GM23338 (cell line): Measurements from ENCODE around the gene SLC16A12. TPM values are rescaled to one million over a fixed set of nuclear protein-coding genes. Genes with fewer than 3 reads are reported as not detected.

Source experiments
- ATAC-seq: fragments of 200-7000 bp; cut with Tn5 transposase; 3 replicates; pipeline ENCODE4 v1.9.1; 2020
- DNase-seq: peaks from one replicate; pipeline ENCODE4 v3.0.0-alpha.2; 2015; ENCODE audit warnings: low spot score
- H2AFZ ChIP-seq: fragments of 200-600 bp; sonication (generic); 2 replicates; pipeline ENCODE4 v1.8.0; 2016; ENCODE audit warnings: antibody characterized with exemption, mild to moderate bottlenecking, moderate library complexity
- H3F3A ChIP-seq: fragments of 200-600 bp; sonication (generic); replicated peaks from 2 replicates; pipeline ENCODE4 v1.8.0; 2017; ENCODE audit warnings: antibody characterized with exemption, mixed run types, low read depth
- H3K27ac ChIP-seq: fragments of 200-600 bp; sonication (generic); 2 replicates; pipeline ENCODE4 v1.6.1; 2016; ENCODE audit warnings: low read depth
- H3K27me3 ChIP-seq: fragments of 200-600 bp; sonication (generic); 2 replicates; pipeline ENCODE4 v1.8.0; 2016; ENCODE audit warnings: mild to moderate bottlenecking, mixed run types, moderate library complexity; ENCODE audit not compliant: insufficient read depth
- H3K36me3 ChIP-seq: fragments of 200-600 bp; sonication (generic); 2 replicates; pipeline ENCODE4 v1.8.0; 2016; ENCODE audit warnings: mild to moderate bottlenecking; ENCODE audit not compliant: insufficient read depth
- H3K4me1 ChIP-seq: fragments of 200-600 bp; sonication (generic); 2 replicates; pipeline ENCODE4 v1.8.0; 2016; ENCODE audit warnings: mild to moderate bottlenecking, moderate library complexity; ENCODE audit not compliant: insufficient read depth
- H3K4me2 ChIP-seq: fragments of 200-600 bp; sonication (generic); 2 replicates; pipeline ENCODE4 v1.7.1; 2017; ENCODE audit warnings: mixed run types
- H3K4me3 ChIP-seq: fragments of 200-600 bp; sonication (generic); 2 replicates; pipeline ENCODE4 v1.6.1; 2016; ENCODE audit warnings: mixed run types
- H3K79me2 ChIP-seq: fragments of 200-600 bp; sonication (generic); replicated peaks from 2 replicates; pipeline ENCODE4 v1.8.0; 2017; ENCODE audit warnings: mild to moderate bottlenecking; ENCODE audit not compliant: insufficient read depth
- H3K9me2 ChIP-seq: fragments of 200-600 bp; sonication (generic); 2 replicates; pipeline ENCODE4 v1.8.0; 2017; ENCODE audit not compliant: insufficient read depth
- H4K20me1 ChIP-seq: fragments of 200-600 bp; sonication (generic); replicated peaks from 2 replicates; pipeline ENCODE4 v1.8.0; 2017; ENCODE audit warnings: mild to moderate bottlenecking; ENCODE audit not compliant: insufficient read depth
- H3K27ac Mint-ChIP-seq: 2 replicates; pipeline ENCODE4 v1.8.0; 2020; ENCODE audit warnings: inconsistent platforms, mild to moderate bottlenecking, moderate library complexity, mixed read lengths
- H3K27me3 Mint-ChIP-seq: 3 replicates; pipeline ENCODE4 v1.8.0; 2022; ENCODE audit warnings: low read depth, mild to moderate bottlenecking, moderate library complexity, mixed read lengths, inconsistent platforms; ENCODE audit not compliant: insufficient read depth, poor library complexity
- H3K36me3 Mint-ChIP-seq: 3 replicates; pipeline ENCODE4 v1.8.0; 2021; ENCODE audit warnings: low read depth, mild to moderate bottlenecking, inconsistent platforms, moderate library complexity, mixed read lengths
- H3K4me1 Mint-ChIP-seq: 3 replicates; pipeline ENCODE4 v1.8.0; 2020; ENCODE audit warnings: mild to moderate bottlenecking, inconsistent platforms, mixed read lengths
- H3K4me3 Mint-ChIP-seq: 3 replicates; pipeline ENCODE4 v1.8.0; 2021; ENCODE audit warnings: moderate library complexity, mild to moderate bottlenecking, inconsistent platforms, mixed read lengths
- H3K9me3 Mint-ChIP-seq: 3 replicates; pipeline ENCODE4 v1.8.0; 2020; ENCODE audit warnings: moderate library complexity, mild to moderate bottlenecking, inconsistent platforms, mixed read lengths
- CREB1 ChIP-seq: fragments of 250-450 bp; sonication (Bioruptor Pico); IDR thresholded peaks from 2 replicates; pipeline ENCODE4 v1.5.0; 2020; ENCODE audit warnings: low read depth, mild to moderate bottlenecking, moderate library complexity
- EZH2 ChIP-seq: fragments of 200-600 bp; sonication (generic); IDR thresholded peaks from one replicate; pipeline ENCODE4 v1.8.0; 2017; ENCODE audit warnings: antibody characterized with exemption, mild to moderate bottlenecking, low read depth; ENCODE audit not compliant: unreplicated experiment
- EZH2phosphoT487 ChIP-seq: fragments of 200-600 bp; sonication (generic); IDR thresholded peaks from one replicate; pipeline ENCODE4 v1.8.1; 2018; ENCODE audit warnings: antibody characterized with exemption; ENCODE audit not compliant: unreplicated experiment
- JUNB ChIP-seq: IDR thresholded peaks from one replicate; pipeline ENCODE4 v1.6.1; 2016; ENCODE audit warnings: antibody characterized with exemption; ENCODE audit not compliant: unreplicated experiment
- NANOG ChIP-seq: IDR thresholded peaks from 2 replicates; pipeline ENCODE4 v1.6.1; 2016; ENCODE audit warnings: antibody characterized with exemption, borderline replicate concordance
- POLR2AphosphoS5 ChIP-seq: IDR thresholded peaks from 2 replicates; pipeline ENCODE4 v1.6.1; 2016; ENCODE audit warnings: antibody characterized with exemption, low read depth
- STAT1 ChIP-seq: IDR thresholded peaks from one replicate; pipeline ENCODE4 v1.6.1; 2016; ENCODE audit warnings: antibody characterized with exemption; ENCODE audit not compliant: unreplicated experiment
- ZNF114 ChIP-seq: fragments of 250-450 bp; sonication (Bioruptor Pico); IDR thresholded peaks from 2 replicates; pipeline ENCODE4 v1.5.0; 2020; ENCODE audit warnings: mild to moderate bottlenecking, moderate library complexity
- polyA plus RNA-seq: library from polyadenylated mRNA; unstranded; fragments of >200 nt; fragmentation: Nextera tagmentation; extraction: Ambion mirVana; gene quantifications from 2 replicates; pipeline ENCODE4 v1.2.1, GENCODE V29; 2016
- total RNA-seq: library from RNA; depleted of rRNA; stranded (reverse); fragments of >200 nt; shearing (Covaris generic); gene quantifications from 2 replicates; pipeline ENCODE4 v1.2.3, GENCODE V29; 2014
- TF ChIP-seq, protein P1 (sequence below), 2 experiments: fragments of 200-600 bp in 1 of 2; sonication (generic) in 1 of 2; conservative IDR thresholded peaks; 2 replicates each; pipeline versions ENCODE4 v1.5.1 to v1.6.1; 2016 to 2017; ENCODE audit warnings: antibody characterized with exemption in 2 of 2, low read depth in 2 of 2, mild to moderate bottlenecking in 2 of 2, moderate library complexity in 1 of 2
- TF ChIP-seq, protein P2 (sequence below): IDR thresholded peaks from one replicate; pipeline ENCODE4 v1.6.1; 2018; ENCODE audit warnings: antibody characterized with exemption; ENCODE audit not compliant: unreplicated experiment
- TF ChIP-seq, protein P3 (sequence below): IDR thresholded peaks from 2 replicates; pipeline ENCODE4 v1.6.1; 2016; ENCODE audit warnings: antibody characterized with exemption

SLC16A12 gene
- total and polyA plus RNA-seq, 2 experiments from 2014 or later, result 0.84 to 2.0 TPM

DNA sequence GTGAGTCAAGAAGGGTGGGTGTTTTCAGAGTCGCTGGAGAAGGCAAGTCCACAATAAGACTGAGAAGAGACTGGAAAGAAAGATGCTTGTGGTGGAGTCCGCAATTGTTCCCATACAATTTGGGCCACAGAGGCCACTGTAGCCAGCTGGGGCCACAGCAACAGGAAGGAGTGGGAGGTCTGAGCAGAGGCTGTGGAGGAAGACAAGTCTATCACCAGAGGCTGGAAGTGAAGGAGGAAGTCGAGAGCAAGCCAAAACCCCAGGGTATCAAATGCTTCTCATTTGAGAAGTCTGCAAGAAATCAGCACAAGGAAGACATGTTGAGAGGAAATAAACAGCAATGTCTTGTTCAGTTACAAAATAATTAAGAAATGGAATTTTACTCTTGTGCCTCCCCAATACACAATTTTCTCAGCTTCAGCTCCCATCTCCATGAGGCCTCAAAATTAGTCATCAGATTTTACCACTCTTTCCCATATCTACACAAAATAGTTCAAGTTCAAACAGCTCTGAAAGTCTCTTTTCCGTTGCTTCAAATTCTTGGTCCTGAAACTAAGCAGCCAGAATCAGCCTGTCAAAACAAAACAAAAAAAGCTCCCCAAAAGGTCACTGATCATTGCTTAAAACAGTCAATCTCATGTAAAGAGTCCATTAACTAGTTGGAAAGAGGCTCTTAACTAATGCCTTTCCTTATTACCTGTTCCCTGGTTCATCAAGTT lies 31.6 kb downstream of the SLC16A12 start:
- TF ChIP-seq STAT1 (no peak), JUNB (no peak), EZH2 (no peak), NANOG (no peak)
- H3K4me2 ChIP-seq, result no peak overlapping the region
- H3K27ac ChIP-seq, result no peak overlapping the region

DNA sequence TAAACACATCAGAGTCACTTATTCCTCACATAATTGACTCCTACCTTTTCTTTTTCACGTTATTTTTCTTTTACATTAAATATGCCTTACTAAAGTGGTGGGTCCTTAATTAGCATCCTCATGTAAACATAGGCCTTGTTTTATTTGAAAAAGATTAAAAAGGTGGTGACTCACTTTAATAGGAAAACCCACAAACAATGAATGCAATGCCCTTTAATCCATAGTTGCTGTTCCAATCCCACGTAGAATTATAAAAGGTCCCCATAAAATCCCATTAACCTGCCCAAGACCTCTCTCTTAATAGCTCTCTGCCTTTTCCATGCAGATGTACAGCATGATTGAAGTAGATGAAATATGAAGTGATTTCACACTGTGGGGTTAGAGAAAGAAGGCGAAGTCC lies 32.2 kb downstream of the SLC16A12 start:
- H3K27me3 ChIP-seq, result no peaks in the 10 kb centered on the region
- peaks cover 10% of the 10 kb centered on the region; the same call in 2 of the 3 replicates for H3K36me3 Mint-ChIP-seq
- no peak overlapping the region for H2AFZ ChIP-seq
- no peak overlapping the region for H3K4me3 Mint-ChIP-seq
- peaks cover 5% of the 10 kb centered on the region; the same call in 1 of the 3 replicates for H3K9me3 Mint-ChIP-seq
- H3K9me2 ChIP-seq, result 0 out of 2 replicates have a peak, but pooled peaks cover 12% of the 10 kb centered on the region
- H3K4me2 ChIP-seq, result no peak overlapping the region
- H3K4me3 ChIP-seq, result no peak overlapping the region
- H3F3A ChIP-seq, result no peaks in the 10 kb centered on the region
- no peaks in the 10 kb centered on the region for H4K20me1 ChIP-seq
- ATAC-seq (no peak), DNase-seq (no peak)
- H3K27me3 Mint-ChIP-seq, result no peaks in the 10 kb centered on the region
- no peak overlapping the region for H3K27ac Mint-ChIP-seq
- H3K4me1 ChIP-seq, result no peaks in the 10 kb centered on the region
- H3K79me2 ChIP-seq, result no peaks in the 10 kb centered on the region
- TF ChIP-seq, protein P1, sequence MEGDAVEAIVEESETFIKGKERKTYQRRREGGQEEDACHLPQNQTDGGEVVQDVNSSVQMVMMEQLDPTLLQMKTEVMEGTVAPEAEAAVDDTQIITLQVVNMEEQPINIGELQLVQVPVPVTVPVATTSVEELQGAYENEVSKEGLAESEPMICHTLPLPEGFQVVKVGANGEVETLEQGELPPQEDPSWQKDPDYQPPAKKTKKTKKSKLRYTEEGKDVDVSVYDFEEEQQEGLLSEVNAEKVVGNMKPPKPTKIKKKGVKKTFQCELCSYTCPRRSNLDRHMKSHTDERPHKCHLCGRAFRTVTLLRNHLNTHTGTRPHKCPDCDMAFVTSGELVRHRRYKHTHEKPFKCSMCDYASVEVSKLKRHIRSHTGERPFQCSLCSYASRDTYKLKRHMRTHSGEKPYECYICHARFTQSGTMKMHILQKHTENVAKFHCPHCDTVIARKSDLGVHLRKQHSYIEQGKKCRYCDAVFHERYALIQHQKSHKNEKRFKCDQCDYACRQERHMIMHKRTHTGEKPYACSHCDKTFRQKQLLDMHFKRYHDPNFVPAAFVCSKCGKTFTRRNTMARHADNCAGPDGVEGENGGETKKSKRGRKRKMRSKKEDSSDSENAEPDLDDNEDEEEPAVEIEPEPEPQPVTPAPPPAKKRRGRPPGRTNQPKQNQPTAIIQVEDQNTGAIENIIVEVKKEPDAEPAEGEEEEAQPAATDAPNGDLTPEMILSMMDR (conservative IDR thresholded peaks at IDR 0.05; ENCODE audit: low read depth in 2 of 2), result no peak
- TF ChIP-seq, protein P2, sequence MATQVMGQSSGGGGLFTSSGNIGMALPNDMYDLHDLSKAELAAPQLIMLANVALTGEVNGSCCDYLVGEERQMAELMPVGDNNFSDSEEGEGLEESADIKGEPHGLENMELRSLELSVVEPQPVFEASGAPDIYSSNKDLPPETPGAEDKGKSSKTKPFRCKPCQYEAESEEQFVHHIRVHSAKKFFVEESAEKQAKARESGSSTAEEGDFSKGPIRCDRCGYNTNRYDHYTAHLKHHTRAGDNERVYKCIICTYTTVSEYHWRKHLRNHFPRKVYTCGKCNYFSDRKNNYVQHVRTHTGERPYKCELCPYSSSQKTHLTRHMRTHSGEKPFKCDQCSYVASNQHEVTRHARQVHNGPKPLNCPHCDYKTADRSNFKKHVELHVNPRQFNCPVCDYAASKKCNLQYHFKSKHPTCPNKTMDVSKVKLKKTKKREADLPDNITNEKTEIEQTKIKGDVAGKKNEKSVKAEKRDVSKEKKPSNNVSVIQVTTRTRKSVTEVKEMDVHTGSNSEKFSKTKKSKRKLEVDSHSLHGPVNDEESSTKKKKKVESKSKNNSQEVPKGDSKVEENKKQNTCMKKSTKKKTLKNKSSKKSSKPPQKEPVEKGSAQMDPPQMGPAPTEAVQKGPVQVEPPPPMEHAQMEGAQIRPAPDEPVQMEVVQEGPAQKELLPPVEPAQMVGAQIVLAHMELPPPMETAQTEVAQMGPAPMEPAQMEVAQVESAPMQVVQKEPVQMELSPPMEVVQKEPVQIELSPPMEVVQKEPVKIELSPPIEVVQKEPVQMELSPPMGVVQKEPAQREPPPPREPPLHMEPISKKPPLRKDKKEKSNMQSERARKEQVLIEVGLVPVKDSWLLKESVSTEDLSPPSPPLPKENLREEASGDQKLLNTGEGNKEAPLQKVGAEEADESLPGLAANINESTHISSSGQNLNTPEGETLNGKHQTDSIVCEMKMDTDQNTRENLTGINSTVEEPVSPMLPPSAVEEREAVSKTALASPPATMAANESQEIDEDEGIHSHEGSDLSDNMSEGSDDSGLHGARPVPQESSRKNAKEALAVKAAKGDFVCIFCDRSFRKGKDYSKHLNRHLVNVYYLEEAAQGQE, result no peak
- TF ChIP-seq CREB1, result no peak
- no peak for TF ChIP-seq EZH2phosphoT487
- TF ChIP-seq, protein P3, sequence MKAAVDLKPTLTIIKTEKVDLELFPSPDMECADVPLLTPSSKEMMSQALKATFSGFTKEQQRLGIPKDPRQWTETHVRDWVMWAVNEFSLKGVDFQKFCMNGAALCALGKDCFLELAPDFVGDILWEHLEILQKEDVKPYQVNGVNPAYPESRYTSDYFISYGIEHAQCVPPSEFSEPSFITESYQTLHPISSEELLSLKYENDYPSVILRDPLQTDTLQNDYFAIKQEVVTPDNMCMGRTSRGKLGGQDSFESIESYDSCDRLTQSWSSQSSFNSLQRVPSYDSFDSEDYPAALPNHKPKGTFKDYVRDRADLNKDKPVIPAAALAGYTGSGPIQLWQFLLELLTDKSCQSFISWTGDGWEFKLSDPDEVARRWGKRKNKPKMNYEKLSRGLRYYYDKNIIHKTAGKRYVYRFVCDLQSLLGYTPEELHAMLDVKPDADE, result no peak
- TF ChIP-seq POLR2AphosphoS5, result no peak
- no peak for TF ChIP-seq JUNB
- no peak for TF ChIP-seq EZH2
- no peak for TF ChIP-seq ZNF114 (CRISPR knock-in tag)
- TF ChIP-seq NANOG, result no peak
- H3K27ac ChIP-seq, result no peak overlapping the region
- no peaks in the 10 kb centered on the region for H3K4me1 Mint-ChIP-seq
- no peaks in the 10 kb centered on the region for H3K36me3 ChIP-seq

More for the DNA sequence above, 31.6 kb downstream of the SLC16A12 start:
- H3K4me3 Mint-ChIP-seq, result no peak overlapping the region
- Histone ChIP-seq H3K36me3 (no peaks in the 10 kb centered on the region), H2AFZ (no peak overlapping the region), H3F3A (no peaks in the 10 kb centered on the region), H3K79me2 (no peaks in the 10 kb centered on the region), H4K20me1 (no peaks in the 10 kb centered on the region), H3K4me3 (no peak overlapping the region), H3K9me2 (0 out of 2 replicates have a peak, but pooled peaks cover 12% of the 10 kb centered on the region), H3K4me1 (no peaks in the 10 kb centered on the region), H3K27me3 (no peaks in the 10 kb centered on the region)
- peaks cover 5% of the 10 kb centered on the region; the same call in 1 of the 3 replicates for H3K9me3 Mint-ChIP-seq
- no peak overlapping the region for H3K27ac Mint-ChIP-seq
- H3K36me3 Mint-ChIP-seq, result peaks cover 10% of the 10 kb centered on the region; the same call in 2 of the 3 replicates
- no peaks in the 10 kb centered on the region for H3K4me1 Mint-ChIP-seq
- H3K27me3 Mint-ChIP-seq, result no peaks in the 10 kb centered on the region
- DNase-seq (no peak), ATAC-seq (no peak)
